SKM-1 treated with dmso at 0.1 percent for 144 hours (cell line): Measurements from ENCODE around the gene LDLRAD3.
"Not testable (repeated sequence)": the region's sequence is repeated elsewhere in the genome, so short reads cannot be mapped to it uniquely, and the experiment has no call there.

Experiments
- DNase-seq: peaks from one replicate; lab custom pipeline; 2025; ENCODE audit not compliant: unreplicated experiment; lab: John Stamatoyannopoulos, UW

Gene LDLRAD3

GRCh38 chr11:36155770-36156160, 211.9 kb downstream of the LDLRAD3 start:
- DNase-seq = no peak

GRCh38 chr11:36156161-36156816, 212.4 kb downstream of the LDLRAD3 start:
- DNase-seq = no peak

DNA sequence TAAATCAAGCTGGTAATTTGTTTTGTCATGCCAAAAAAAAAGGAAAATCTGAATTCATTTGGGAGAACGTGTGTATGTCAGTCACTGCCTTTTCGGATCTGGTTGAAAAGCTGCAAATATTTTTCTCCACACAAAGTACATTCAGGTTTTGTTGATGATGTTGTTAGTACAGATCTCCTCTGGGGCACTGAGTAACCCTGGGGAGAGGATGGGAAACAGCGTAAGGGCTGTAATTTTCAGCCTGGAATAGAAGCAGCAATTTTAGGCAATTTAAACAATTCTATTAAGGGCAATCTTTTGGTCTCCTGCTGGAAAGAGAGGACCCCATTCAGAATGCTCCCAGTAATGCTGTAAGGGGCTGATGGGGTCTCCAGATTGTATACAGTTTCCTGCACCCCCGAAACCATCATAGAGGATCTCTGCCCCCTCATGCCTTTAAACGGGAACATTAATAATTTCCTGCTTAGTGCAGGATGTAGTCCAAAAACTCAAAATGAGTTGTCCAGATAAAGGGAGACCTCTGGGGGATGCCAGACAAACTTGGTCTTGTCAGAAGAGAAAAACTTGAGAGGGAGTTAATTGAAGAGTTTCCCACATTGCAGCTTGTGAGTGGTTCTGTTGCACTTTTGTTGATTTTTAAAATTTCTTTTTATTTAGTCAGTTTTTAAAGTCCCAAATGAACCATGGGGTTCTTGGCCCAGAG, 213.1 kb downstream of the LDLRAD3 start:
- no peak for DNase-seq

GRCh38 chr11:36160091-36160490, 216.2 kb downstream of the LDLRAD3 start:
- no peak for DNase-seq

- DNase-seq = no peak
Observed at GRCh38 chr11:36161572-36161971, 217.7 kb downstream of the LDLRAD3 start.

GRCh38 chr11:36162006-36162882, 218.4 kb downstream of the LDLRAD3 start:
- no peak for DNase-seq

- no peak for DNase-seq
Observed at GRCh38 chr11:36162883-36163434, 219.1 kb downstream of the LDLRAD3 start.

DNA sequence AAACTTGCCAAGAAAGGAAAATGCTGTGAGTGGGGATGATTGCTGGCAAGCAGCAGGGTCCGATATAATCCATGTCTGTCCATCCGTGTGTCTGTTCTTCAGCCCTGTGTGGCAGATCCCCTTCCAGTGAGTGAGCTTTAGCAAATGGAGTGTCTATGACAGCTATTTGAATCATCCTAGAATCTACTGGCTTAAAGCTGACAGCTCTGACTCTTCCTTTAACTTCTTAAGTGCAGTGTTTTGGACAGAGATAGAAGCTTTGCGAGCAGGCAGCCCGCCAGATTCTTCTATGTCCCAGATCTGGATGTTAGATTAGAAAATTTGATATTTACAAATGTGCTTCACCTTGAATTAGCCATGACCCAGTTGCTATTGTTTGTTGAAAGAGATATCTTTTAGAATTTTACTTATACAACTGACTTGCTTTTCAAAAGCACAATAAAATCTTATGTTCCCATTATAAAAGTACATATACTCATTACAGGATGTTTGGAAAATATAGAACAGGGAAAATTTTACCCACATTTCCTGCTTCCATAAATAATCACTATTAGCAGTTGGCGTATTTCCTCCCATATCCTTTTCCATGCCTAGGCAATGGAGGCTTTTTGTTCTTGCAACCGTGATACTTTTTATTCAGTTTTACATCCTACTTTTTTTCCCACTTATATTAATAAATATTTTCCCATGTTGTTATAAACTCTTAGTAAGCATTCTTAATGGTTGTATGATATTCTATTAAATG, 220.8 kb downstream of the LDLRAD3 start:
- no peak for DNase-seq

DNA sequence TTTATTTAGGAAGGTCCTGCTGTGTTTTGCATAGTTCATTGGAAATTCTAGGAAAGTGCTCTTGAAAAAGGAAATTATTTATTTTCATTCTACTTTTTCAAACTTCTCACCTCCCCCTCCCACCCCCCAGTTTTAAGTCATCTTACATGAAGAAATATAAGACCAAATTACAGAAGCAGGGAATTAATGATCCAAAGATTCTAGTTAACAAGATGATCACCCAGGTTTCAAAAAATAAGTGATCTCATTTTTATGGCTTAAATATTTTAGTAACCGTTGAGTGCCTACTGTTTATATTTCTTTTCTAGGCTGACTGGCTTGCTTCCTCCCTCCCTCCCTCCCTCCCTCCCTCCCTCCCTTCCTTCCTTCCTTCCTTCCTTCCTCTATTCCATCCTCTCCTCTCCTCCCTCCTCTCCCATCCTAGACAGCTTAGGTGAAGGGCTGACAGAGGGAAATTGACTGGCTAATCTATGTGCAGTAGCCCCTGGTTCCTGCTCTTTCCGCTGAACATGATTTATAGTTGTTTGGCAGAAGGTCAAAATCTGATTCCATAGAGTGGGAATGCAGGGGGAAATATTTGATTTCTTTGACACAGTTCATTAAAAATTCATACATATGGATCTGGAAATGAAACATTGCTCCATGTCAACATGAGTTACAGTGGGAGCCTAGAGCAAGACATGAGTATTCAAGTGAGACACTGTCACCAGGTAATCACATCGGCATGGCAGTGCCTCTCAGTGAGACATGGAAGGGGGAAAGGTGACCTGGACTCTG, 221.9 kb downstream of the LDLRAD3 start:
- no peak for DNase-seq

DNA sequence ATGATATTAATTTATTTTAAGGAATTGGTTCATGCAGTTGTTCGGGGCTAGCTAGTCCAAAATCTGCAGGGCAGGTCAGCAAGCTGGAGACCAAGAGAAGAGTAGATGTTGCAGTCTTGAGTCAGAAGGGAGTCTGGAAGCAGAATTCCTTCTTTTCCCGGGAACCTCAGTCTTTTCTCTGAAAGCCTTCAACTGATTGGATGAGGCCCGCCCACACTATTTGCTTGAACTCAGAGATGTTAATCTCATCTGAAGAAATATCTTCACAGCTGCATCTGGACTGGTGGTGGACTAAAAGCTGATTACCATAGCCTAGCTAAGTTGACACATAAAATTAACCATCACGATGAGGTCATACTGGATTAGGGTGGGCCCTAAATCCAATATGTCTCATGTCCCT, 223.2 kb downstream of the LDLRAD3 start:
- DNase-seq = no peak

DNA sequence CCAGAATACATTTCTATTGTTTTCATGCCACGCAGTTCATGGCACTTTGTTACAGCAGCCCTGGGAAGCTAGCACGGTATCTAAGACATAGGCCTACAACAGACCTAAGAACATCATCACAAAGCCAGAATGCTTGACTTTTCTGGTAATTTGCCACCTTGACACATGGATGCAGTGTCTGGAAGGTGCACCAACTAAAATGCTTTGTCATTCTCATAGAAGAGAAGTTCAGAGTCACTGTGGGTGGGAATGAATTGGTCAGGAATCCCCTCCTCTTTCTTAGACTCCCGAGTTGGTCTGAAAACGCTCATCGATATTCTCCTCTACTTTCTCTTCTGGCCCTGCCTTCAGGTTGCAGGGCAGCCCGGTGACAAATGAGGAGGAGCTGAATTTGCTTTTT, 223.9 kb downstream of the LDLRAD3 start:
- no peak for DNase-seq

GRCh38 chr11:36177836-36178235, 234.0 kb downstream of the LDLRAD3 start:
- DNase-seq = peak; percentile 64

- no peak for DNase-seq
Observed at GRCh38 chr11:36186340-36187175, 242.7 kb downstream of the LDLRAD3 start.

DNA sequence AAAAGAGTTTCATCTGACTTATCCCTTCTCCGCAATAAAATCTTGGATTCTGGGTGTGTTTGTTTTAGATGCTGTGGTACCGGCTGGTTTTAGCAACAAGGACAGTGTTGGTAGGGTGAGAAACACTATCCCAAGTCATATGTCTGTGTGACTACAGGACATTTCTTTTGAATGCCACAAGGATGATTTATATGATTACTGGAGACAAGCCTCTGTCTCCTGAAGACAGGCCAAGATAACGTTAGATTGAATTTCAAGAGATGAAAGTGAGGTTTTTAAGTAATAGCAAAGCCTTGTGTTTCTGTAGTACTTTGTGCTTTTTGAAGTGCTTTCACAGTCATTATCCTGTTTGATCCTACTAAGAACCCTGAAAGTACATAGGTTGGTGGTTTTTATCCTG, 243.8 kb downstream of the LDLRAD3 start:
- no peak for DNase-seq

GRCh38 chr11:36189735-36190134, 245.9 kb downstream of the LDLRAD3 start:
- not testable (repeated sequence) for DNase-seq

DNA sequence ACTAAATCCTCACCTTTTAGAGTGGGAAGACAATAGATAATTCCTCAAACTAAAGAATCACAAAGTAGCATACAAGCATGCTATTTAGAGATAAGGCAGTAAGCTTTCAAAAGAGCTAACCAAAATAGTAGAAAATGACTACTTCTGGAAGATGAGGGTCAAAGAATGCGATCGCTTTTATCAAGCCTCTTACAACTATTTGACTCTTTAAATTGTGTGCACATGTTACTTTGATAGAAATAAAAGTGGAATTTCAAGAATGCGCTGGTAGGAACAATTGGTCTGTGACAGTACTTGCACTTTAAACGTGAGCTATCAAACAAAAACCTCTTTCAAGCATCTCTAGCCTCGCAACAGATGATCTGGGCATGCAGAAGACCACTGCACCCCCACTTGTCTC, 248.1 kb downstream of the LDLRAD3 start:
- DNase-seq = no peak

DNA sequence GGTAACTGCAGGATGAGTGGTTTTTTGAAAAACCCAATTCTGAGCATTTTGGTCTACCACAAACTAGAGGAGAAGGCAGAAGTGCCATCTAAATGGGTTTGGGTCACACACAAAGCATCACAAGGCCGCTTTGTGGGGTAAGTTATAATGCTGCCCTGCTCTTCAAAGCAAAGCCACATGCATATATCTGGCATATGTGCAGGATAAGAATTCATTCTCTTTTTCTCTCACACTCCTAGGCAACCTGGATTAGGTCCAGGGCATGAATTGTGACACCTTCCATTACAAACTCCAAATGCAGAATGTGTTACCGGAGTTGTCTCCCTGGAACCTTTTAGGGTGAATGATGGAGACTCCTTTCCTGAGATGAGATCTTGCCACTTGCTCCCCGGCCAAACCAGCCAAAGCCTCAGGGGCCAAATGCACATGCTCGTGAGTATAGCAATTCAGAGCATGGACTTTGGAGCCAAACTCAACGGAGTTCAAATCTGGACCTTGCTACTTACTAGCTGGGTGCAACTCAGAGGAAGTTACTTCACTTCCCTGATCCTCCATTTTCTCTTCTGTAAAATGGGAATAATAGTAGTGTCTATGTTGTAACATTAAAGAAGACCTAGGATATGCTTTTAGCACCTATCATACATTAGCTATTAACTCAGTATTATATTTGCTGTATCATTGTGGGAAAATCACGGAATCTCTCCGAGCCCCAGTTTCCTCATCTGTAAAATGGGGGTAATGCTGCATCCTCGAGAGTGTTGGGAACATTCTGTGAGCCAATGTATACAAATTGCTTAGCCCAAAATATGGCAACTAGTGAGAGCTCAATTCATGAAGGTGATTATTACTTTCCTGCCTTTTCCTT, 248.8 kb downstream of the LDLRAD3 start:
- no peak for DNase-seq

DNA sequence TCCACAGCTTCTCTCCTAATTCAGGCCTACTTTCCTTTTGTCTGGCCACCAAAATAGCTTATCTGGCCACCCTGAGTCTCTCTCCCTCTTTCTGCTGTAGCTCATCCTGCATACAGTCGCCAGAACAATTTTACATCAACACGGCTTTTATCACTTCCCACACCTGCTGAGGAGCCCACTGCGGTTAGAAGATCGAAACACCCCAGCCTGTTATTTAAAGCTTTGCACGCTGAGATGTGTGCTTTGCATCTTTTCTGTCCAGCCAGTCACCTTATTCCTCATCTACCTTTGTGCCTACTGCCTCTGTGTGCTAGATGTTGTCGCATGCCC, 249.4 kb downstream of the LDLRAD3 start:
- no peak for DNase-seq
